AG10803 (cell line): ENCODE results near the gene CPA1.

Experiments used
- DNase-seq: peaks from one replicate; pipeline ENCODE4 v3.0.0; 2010; ENCODE audit warnings: low read depth
- H3K4me3 ChIP-seq: 2 replicates; pipeline ENCODE4 v1.5.1; 2011; ENCODE audit warnings: mild to moderate bottlenecking, low read length, control low read depth
- TF ChIP-seq, protein P1 (sequence below): conservative IDR thresholded peaks from 2 replicates; pipeline ENCODE4 v1.5.1; 2011; ENCODE audit warnings: mild to moderate bottlenecking, low read length, control low read depth, inconsistent platforms

Gene CPA1

DNA sequence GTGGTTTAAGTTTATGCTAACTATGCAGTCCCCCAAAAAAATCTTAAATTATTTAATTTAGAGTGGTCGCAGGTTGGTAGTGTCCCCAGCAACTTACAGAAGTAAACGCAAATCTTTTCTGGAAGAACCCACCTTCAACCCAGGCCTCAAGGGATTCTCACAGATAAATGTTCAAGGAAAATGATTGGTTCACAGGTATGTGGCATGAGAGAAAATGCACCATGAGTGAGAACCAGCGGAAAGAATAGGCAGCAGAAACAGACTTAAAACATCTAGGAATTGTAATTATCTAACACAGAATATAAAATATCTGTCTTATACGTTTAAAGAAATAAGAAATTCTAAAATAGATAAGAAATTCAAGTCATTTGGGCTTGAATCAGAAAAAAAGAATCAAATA, 38.4 kb upstream of the CPA1 start:
- TF ChIP-seq, protein P1, sequence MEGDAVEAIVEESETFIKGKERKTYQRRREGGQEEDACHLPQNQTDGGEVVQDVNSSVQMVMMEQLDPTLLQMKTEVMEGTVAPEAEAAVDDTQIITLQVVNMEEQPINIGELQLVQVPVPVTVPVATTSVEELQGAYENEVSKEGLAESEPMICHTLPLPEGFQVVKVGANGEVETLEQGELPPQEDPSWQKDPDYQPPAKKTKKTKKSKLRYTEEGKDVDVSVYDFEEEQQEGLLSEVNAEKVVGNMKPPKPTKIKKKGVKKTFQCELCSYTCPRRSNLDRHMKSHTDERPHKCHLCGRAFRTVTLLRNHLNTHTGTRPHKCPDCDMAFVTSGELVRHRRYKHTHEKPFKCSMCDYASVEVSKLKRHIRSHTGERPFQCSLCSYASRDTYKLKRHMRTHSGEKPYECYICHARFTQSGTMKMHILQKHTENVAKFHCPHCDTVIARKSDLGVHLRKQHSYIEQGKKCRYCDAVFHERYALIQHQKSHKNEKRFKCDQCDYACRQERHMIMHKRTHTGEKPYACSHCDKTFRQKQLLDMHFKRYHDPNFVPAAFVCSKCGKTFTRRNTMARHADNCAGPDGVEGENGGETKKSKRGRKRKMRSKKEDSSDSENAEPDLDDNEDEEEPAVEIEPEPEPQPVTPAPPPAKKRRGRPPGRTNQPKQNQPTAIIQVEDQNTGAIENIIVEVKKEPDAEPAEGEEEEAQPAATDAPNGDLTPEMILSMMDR, result no peak
- no peak for DNase-seq
- no peak overlapping the region for H3K4me3 ChIP-seq

GRCh38 chr7:130342701-130343380, 37.5 kb upstream of the CPA1 start:
- TF ChIP-seq, protein P1, result no peak
- no peak for DNase-seq

GRCh38 chr7:130344271-130344866, 35.9 kb upstream of the CPA1 start, which contains the start of gene CPA5:
Gene CPA5 (plus strand): TSS chr7:130344816. CDS start chr7:130346486, 1,670 bp downstream.
- no peak within 1 kb of the TSS for H3K4me3 ChIP-seq
- no peak for DNase-seq
- TF ChIP-seq, protein P1, result no peak

More at GRCh38 chr7:130342701-130343380, 37.5 kb upstream of the CPA1 start:
- no peak overlapping the region for H3K4me3 ChIP-seq

- TF ChIP-seq, protein P1, result no peak
- DNase-seq, result no peak
- H3K4me3 ChIP-seq, result no peak overlapping the region
Observed at GRCh38 chr7:130345136-130345535, 35.2 kb upstream of the CPA1 start.

DNA sequence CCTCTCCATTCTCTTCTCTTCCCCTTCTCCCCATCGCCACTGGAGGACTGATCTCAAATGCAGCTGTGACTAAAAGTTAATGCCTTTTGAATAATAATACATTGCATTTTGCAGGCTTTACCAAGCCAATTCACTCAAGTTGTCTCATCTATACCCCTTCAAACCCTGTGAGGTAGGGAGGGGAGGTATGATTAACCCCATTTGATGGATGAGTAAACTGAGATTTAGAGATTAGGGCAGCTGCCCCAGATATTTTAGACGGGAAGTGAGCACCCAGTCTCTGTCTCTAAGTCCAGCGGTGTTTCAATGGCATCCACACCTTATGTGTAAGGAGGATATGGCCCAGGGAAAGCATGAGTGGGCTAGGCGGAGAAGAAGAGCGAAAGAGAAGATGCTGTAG, 34.6 kb upstream of the CPA1 start:
- H3K4me3 ChIP-seq, result no peak overlapping the region
- no peak for DNase-seq
- TF ChIP-seq, protein P1, result no peak

- DNase-seq, result no peak
- no peak overlapping the region for H3K4me3 ChIP-seq
- TF ChIP-seq, protein P1, result no peak
Observed at GRCh38 chr7:130346177-130346905, 34.0 kb upstream of the CPA1 start.
